HUES48 (cell line): ENCODE measurements around the gene AGPAT4.

Source experiments
- H3K27ac ChIP-seq: one replicate; pipeline ENCODE4 v1.7.0; 2013; ENCODE audit warnings: low read depth, low read length, inconsistent platforms
- H3K27me3 ChIP-seq: 2 replicates; pipeline ENCODE4 v1.6.1; 2013; ENCODE audit warnings: mild to moderate bottlenecking, low read length; ENCODE audit not compliant: control insufficient read depth, insufficient read depth
- H3K36me3 ChIP-seq: 2 replicates; pipeline ENCODE4 v1.6.1; 2013; ENCODE audit warnings: low read length; ENCODE audit not compliant: control insufficient read depth, insufficient read depth
- H3K4me1 ChIP-seq: 2 replicates; pipeline ENCODE4 v1.6.1; 2013; ENCODE audit warnings: mild to moderate bottlenecking, low read length; ENCODE audit not compliant: control insufficient read depth, insufficient read depth
- H3K4me3 ChIP-seq: 2 replicates; pipeline ENCODE4 v1.5.1; 2013; ENCODE audit warnings: mild to moderate bottlenecking, low read depth, low read length
- H3K9ac ChIP-seq: 2 replicates; pipeline ENCODE4 v1.6.1; 2013; ENCODE audit warnings: mild to moderate bottlenecking, low read depth, low read length, moderate library complexity
- H3K9me3 ChIP-seq: 2 replicates; pipeline ENCODE4 v1.6.1; 2013; ENCODE audit warnings: low read length; ENCODE audit not compliant: control insufficient read depth, insufficient read depth

Gene AGPAT4

GRCh38 chr6:161281092-161281491 lies 7.2 kb upstream of the AGPAT4 start:
- no peaks in the 10 kb centered on the region for H3K36me3 ChIP-seq
- no peaks in the 10 kb centered on the region for H3K9me3 ChIP-seq
- no peak overlapping the region for H3K9ac ChIP-seq
- H3K4me3 ChIP-seq = no peak overlapping the region
- no peak overlapping the region for H3K27ac ChIP-seq
- no peaks in the 10 kb centered on the region for H3K27me3 ChIP-seq
- no peaks in the 10 kb centered on the region for H3K4me1 ChIP-seq

GRCh38 chr6:161279677-161280415 lies 6.0 kb upstream of the AGPAT4 start:
- no peaks in the 10 kb centered on the region for H3K4me1 ChIP-seq
- H3K27ac ChIP-seq = no peak overlapping the region

GRCh38 chr6:161276605-161277155 lies 2.8 kb upstream of the AGPAT4 start:
- H3K4me3 ChIP-seq = no peak overlapping the region
- H3K27ac ChIP-seq = no peak overlapping the region
- H3K9ac ChIP-seq = no peak overlapping the region
- H3K9me3 ChIP-seq = no peaks in the 10 kb centered on the region
- peaks cover 14% of the 10 kb centered on the region for H3K4me1 ChIP-seq
- H3K27me3 ChIP-seq = no peaks in the 10 kb centered on the region
- H3K36me3 ChIP-seq = no peaks in the 10 kb centered on the region

More at GRCh38 chr6:161279677-161280415, 6.0 kb upstream of the AGPAT4 start:
- Histone ChIP-seq H3K9ac (no peak overlapping the region), H3K36me3 (no peaks in the 10 kb centered on the region), H3K4me3 (no peak overlapping the region), H3K9me3 (no peaks in the 10 kb centered on the region), H3K27me3 (no peaks in the 10 kb centered on the region)

GRCh38 chr6:161274898-161275297 lies 1.0 kb upstream of the AGPAT4 start:
- H3K27me3 ChIP-seq = no peaks in the 10 kb centered on the region
- no peak overlapping the region for H3K9ac ChIP-seq
- H3K36me3 ChIP-seq = no peaks in the 10 kb centered on the region
- H3K4me1 ChIP-seq = peaks cover 23% of the 10 kb centered on the region
- H3K9me3 ChIP-seq = no peaks in the 10 kb centered on the region
- no peak overlapping the region for H3K4me3 ChIP-seq
- H3K27ac ChIP-seq = no peak overlapping the region

GRCh38 chr6:161274488-161274858 lies 612 bp upstream of the AGPAT4 start:
- Histone ChIP-seq H3K4me3 (peak overlapping the region; percentile 99), H3K27ac (peak overlapping the region; percentile 95), H3K4me1 (peaks cover 23% of the 10 kb centered on the region), H3K9me3 (no peaks in the 10 kb centered on the region), H3K27me3 (no peaks in the 10 kb centered on the region), H3K9ac (peak overlapping the region; percentile 92), H3K36me3 (no peaks in the 10 kb centered on the region)

GRCh38 chr6:161273274-161273751 lies 548 bp downstream of the AGPAT4 start:
- Histone ChIP-seq H3K4me1 (peaks cover 33% of the 10 kb centered on the region), H3K36me3 (no peaks in the 10 kb centered on the region), H3K4me3 (peak overlapping the region; percentile 99), H3K9me3 (no peaks in the 10 kb centered on the region), H3K27me3 (no peaks in the 10 kb centered on the region), H3K9ac (peak overlapping the region; percentile 98), H3K27ac (peak overlapping the region; percentile 95)

- Histone ChIP-seq H3K9me3 (no peaks in the 10 kb centered on the region), H3K4me3 (peak overlapping the region; percentile 99), H3K27me3 (no peaks in the 10 kb centered on the region), H3K9ac (peak overlapping the region; percentile 98), H3K27ac (peak overlapping the region; percentile 95), H3K4me1 (peaks cover 34% of the 10 kb centered on the region), H3K36me3 (no peaks in the 10 kb centered on the region)
Observed at GRCh38 chr6:161272635-161273273, 1.1 kb downstream of the AGPAT4 start.

- H3K9me3 ChIP-seq = no peaks in the 10 kb centered on the region
- no peak overlapping the region for H3K9ac ChIP-seq
- H3K4me1 ChIP-seq = peaks cover 36% of the 10 kb centered on the region
- no peak overlapping the region for H3K27ac ChIP-seq
- peaks cover 2% of the 10 kb centered on the region; the same call in 1 of the 2 replicates for H3K36me3 ChIP-seq
- no peaks in the 10 kb centered on the region for H3K27me3 ChIP-seq
- peak overlapping the region; percentile 99; the same call in 1 of the 2 replicates for H3K4me3 ChIP-seq
Observed at GRCh38 chr6:161271343-161272030, 2.4 kb downstream of the AGPAT4 start.

- Histone ChIP-seq H3K4me1 (peaks cover 38% of the 10 kb centered on the region), H3K27ac (no peak overlapping the region), H3K36me3 (peaks cover 9% of the 10 kb centered on the region; the same call in 1 of the 2 replicates)
Observed at GRCh38 chr6:161270116-161270515, 3.7 kb downstream of the AGPAT4 start.

GRCh38 chr6:161269310-161269709 lies 4.6 kb downstream of the AGPAT4 start:
- H3K36me3 ChIP-seq = peaks cover 9% of the 10 kb centered on the region; the same call in 1 of the 2 replicates
- H3K4me1 ChIP-seq = peaks cover 34% of the 10 kb centered on the region
- H3K4me3 ChIP-seq = no peak overlapping the region
- no peaks in the 10 kb centered on the region for H3K9me3 ChIP-seq
- no peaks in the 10 kb centered on the region for H3K27me3 ChIP-seq
- H3K27ac ChIP-seq = no peak overlapping the region
- no peak overlapping the region for H3K9ac ChIP-seq

More at GRCh38 chr6:161270116-161270515, 3.7 kb downstream of the AGPAT4 start:
- H3K9me3 ChIP-seq = no peaks in the 10 kb centered on the region
- no peak overlapping the region for H3K4me3 ChIP-seq
- H3K9ac ChIP-seq = no peak overlapping the region
- H3K27me3 ChIP-seq = no peaks in the 10 kb centered on the region
